ENCODE results near the gene TOMT.
A peak's percentile ranks its signal among the peaks of the same experiment; 100 is the strongest.

TOMT gene

GRCh38 chr11:72112143-72112977 lies 6.6 kb downstream of the TOMT start, which contains the start of gene ANAPC15:
TSS of gene ANAPC15 (minus strand) at chr11:72112695. CDS start at chr11:72111276, 1,419 bp downstream.
- Histone ChIP-seq H3K36me3 (ENCODE audit: control insufficient read depth, insufficient read depth, low read length) (no peaks in the 10 kb centered on the region), H3K27ac (ENCODE audit: low read length) (no peak within 1 kb of the TSS), H3K4me1 (ENCODE audit: control insufficient read depth, insufficient read depth, low read length) (peaks cover 3% of the 10 kb centered on the region; the same call in 1 of the 2 replicates), H3K4me3 (ENCODE audit: low read length) (peak within 1 kb of the TSS; percentile 93), H3K9me3 (ENCODE audit: control insufficient read depth, insufficient read depth, low read length) (no peaks in the 10 kb centered on the region), H3K27me3 (ENCODE audit: control insufficient read depth, insufficient read depth, low read length) (no peaks in the 10 kb centered on the region)
- peak; percentile 97 for DNase-seq (ENCODE audit: low read depth, low spot score)
- no CpG with 5 or more reads among the region's 49 CpGs for WGBS (ENCODE audit: insufficient coverage, insufficient read length)

- Histone ChIP-seq H3K27ac (ENCODE audit: low read length) (no peak overlapping the region), H3K36me3 (ENCODE audit: control insufficient read depth, insufficient read depth, low read length) (no peaks in the 10 kb centered on the region), H3K4me3 (ENCODE audit: low read length) (peak overlapping the region; percentile 93; the same call in 1 of the 2 replicates), H3K9me3 (ENCODE audit: control insufficient read depth, insufficient read depth, low read length) (no peaks in the 10 kb centered on the region), H3K4me1 (ENCODE audit: control insufficient read depth, insufficient read depth, low read length) (peaks cover 3% of the 10 kb centered on the region; the same call in 1 of the 2 replicates), H3K27me3 (ENCODE audit: control insufficient read depth, insufficient read depth, low read length) (no peaks in the 10 kb centered on the region)
- WGBS (ENCODE audit: insufficient coverage, insufficient read length), result no CpG with 5 or more reads among the region's 9 CpGs
- no peak for DNase-seq (ENCODE audit: low read depth, low spot score)
Measured at GRCh38 chr11:72112978-72113808, 7.5 kb downstream of the TOMT start.

DNA sequence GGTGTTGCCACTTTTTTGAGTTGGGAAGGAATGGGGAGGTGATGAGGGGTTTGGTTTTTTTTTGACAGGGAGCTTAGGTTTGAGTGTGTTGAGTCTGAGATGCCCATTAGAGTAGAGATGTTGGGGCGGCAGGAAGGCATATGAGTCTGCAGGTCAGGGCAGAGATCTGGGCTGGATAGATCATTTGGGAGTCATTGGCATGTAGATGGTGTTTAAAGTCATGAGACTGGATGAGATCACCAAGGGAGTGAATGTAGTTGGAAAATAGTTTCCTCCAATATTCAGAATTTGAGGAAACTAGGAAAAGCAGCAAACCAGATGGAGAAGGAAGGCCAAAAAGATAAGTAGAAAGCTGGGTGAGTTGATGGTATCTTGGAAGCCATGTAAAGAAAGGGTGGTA lies 8.8 kb downstream of the TOMT start:
- Histone ChIP-seq H3K27me3 (ENCODE audit: control insufficient read depth, insufficient read depth, low read length) (no peaks in the 10 kb centered on the region), H3K27ac (ENCODE audit: low read length) (no peak overlapping the region), H3K36me3 (ENCODE audit: control insufficient read depth, insufficient read depth, low read length) (no peaks in the 10 kb centered on the region), H3K4me1 (ENCODE audit: control insufficient read depth, insufficient read depth, low read length) (peaks cover 3% of the 10 kb centered on the region; the same call in 1 of the 2 replicates), H3K4me3 (ENCODE audit: low read length) (no peak overlapping the region), H3K9me3 (ENCODE audit: control insufficient read depth, insufficient read depth, low read length) (no peaks in the 10 kb centered on the region)
- DNase-seq (ENCODE audit: low read depth, low spot score), result no peak
- WGBS (ENCODE audit: insufficient coverage, insufficient read length), result no CpG with 5 or more reads among the region's 1 CpG

DNA sequence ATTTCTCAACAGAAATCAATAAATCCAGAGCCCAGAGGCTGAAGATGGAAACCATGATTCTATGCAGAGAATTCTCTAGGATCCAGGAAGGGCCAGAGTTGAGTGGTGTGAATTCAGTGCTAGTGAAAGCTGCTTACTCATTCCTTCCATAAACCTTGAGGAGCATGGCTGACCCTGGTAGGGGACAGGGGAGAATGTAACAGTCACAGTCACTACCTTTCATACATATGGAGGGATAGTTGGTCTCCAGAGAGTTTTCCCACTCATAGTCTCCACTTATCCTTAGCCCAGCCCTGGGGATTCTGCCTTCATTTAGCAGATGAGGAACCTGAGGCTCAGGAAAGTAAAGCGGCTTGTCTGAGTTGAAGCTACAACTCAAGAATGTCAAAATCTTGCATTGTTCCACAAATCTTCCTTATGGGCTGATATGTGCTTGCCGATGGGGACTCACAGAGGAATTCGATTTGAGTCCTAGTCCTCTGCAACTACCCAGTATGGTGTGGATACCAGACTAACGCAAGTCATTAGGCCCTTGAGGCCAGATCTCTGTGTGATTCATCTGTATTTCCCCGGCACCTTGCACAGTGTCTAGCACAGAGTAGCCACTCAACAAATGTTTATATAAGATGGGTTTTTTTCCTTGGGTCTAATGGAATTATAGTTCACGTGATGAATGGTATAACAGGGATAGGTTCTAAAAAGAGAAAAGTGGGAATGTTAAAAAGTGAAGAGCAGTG lies 10.5 kb downstream of the TOMT start:
- 100% methylated on average over 1 of the region's 6 CpGs for WGBS (ENCODE audit: insufficient coverage, insufficient read length)

GRCh38 chr11:72119198-72119597 lies 13.5 kb downstream of the TOMT start:
- no peaks in the 10 kb centered on the region for H3K27me3 ChIP-seq (ENCODE audit: control insufficient read depth, insufficient read depth, low read length)
- H3K36me3 ChIP-seq (ENCODE audit: control insufficient read depth, insufficient read depth, low read length), result no peaks in the 10 kb centered on the region
- no peak for DNase-seq (ENCODE audit: low read depth, low spot score)
- no peaks in the 10 kb centered on the region for H3K4me1 ChIP-seq (ENCODE audit: control insufficient read depth, insufficient read depth, low read length)
- WGBS (ENCODE audit: insufficient coverage, insufficient read length), result no CpG with 5 or more reads among the region's 6 CpGs
- no peak overlapping the region for H3K4me3 ChIP-seq (ENCODE audit: low read length)
- no peak overlapping the region for H3K27ac ChIP-seq (ENCODE audit: low read length)
- H3K9me3 ChIP-seq (ENCODE audit: control insufficient read depth, insufficient read depth, low read length), result no peaks in the 10 kb centered on the region

More for the DNA sequence above, 10.5 kb downstream of the TOMT start:
- Histone ChIP-seq H3K4me3 (ENCODE audit: low read length) (no peak overlapping the region), H3K36me3 (ENCODE audit: control insufficient read depth, insufficient read depth, low read length) (no peaks in the 10 kb centered on the region), H3K9me3 (ENCODE audit: control insufficient read depth, insufficient read depth, low read length) (no peaks in the 10 kb centered on the region), H3K4me1 (ENCODE audit: control insufficient read depth, insufficient read depth, low read length) (peaks cover 3% of the 10 kb centered on the region; the same call in 1 of the 2 replicates), H3K27me3 (ENCODE audit: control insufficient read depth, insufficient read depth, low read length) (no peaks in the 10 kb centered on the region), H3K27ac (ENCODE audit: low read length) (no peak overlapping the region)
- no peak for DNase-seq (ENCODE audit: low read depth, low spot score)

DNA sequence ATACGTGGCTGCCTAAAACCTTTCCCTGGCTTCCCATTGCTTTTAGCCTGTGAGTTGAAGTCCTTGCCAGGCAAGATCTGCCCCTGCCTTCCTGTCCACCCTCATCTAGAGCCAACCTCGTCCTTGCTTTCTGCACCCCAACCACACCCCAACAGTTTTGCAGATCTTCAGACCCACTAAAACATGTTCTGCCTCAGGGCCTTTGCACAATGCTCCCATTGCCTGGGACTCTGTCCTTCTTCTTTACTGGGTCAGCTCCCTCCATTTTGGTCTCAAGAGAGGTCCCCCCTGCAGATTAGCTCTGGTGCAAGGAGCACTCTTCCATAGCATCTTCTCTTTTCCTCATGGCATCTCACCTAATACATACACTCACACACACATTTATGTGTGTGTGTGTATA lies 15.2 kb downstream of the TOMT start:
- no peak for DNase-seq (ENCODE audit: low read depth, low spot score)
- H3K4me3 ChIP-seq (ENCODE audit: low read length), result no peak overlapping the region
- no peaks in the 10 kb centered on the region for H3K27me3 ChIP-seq (ENCODE audit: control insufficient read depth, insufficient read depth, low read length)
- no peaks in the 10 kb centered on the region for H3K4me1 ChIP-seq (ENCODE audit: control insufficient read depth, insufficient read depth, low read length)
- H3K27ac ChIP-seq (ENCODE audit: low read length), result no peak overlapping the region
- no CpG with 5 or more reads among the region's 2 CpGs for WGBS (ENCODE audit: insufficient coverage, insufficient read length)
- no peaks in the 10 kb centered on the region for H3K36me3 ChIP-seq (ENCODE audit: control insufficient read depth, insufficient read depth, low read length)
- H3K9me3 ChIP-seq (ENCODE audit: control insufficient read depth, insufficient read depth, low read length), result 0 out of 2 replicates have a peak, but pooled peaks cover 3% of the 10 kb centered on the region

GRCh38 chr11:72122607-72123006 lies 16.9 kb downstream of the TOMT start:
- no CpG with 5 or more reads among the region's 1 CpG for WGBS (ENCODE audit: insufficient coverage, insufficient read length)
- no peak overlapping the region for H3K27ac ChIP-seq (ENCODE audit: low read length)
- 0 out of 2 replicates have a peak, but pooled peaks cover 3% of the 10 kb centered on the region for H3K9me3 ChIP-seq (ENCODE audit: control insufficient read depth, insufficient read depth, low read length)
- H3K4me1 ChIP-seq (ENCODE audit: control insufficient read depth, insufficient read depth, low read length), result no peaks in the 10 kb centered on the region
- H3K4me3 ChIP-seq (ENCODE audit: low read length), result no peak overlapping the region
- no peak for DNase-seq (ENCODE audit: low read depth, low spot score)
- H3K36me3 ChIP-seq (ENCODE audit: control insufficient read depth, insufficient read depth, low read length), result no peaks in the 10 kb centered on the region
- no peaks in the 10 kb centered on the region for H3K27me3 ChIP-seq (ENCODE audit: control insufficient read depth, insufficient read depth, low read length)

GRCh38 chr11:72123117-72123653 lies 17.5 kb downstream of the TOMT start:
- 0 out of 2 replicates have a peak, but pooled peaks cover 3% of the 10 kb centered on the region for H3K9me3 ChIP-seq (ENCODE audit: control insufficient read depth, insufficient read depth, low read length)
- H3K27ac ChIP-seq (ENCODE audit: low read length), result no peak overlapping the region
- no CpG with 5 or more reads among the region's 3 CpGs for WGBS (ENCODE audit: insufficient coverage, insufficient read length)
- no peak overlapping the region for H3K4me3 ChIP-seq (ENCODE audit: low read length)
- no peak for DNase-seq (ENCODE audit: low read depth, low spot score)
- no peaks in the 10 kb centered on the region for H3K36me3 ChIP-seq (ENCODE audit: control insufficient read depth, insufficient read depth, low read length)
- no peaks in the 10 kb centered on the region for H3K4me1 ChIP-seq (ENCODE audit: control insufficient read depth, insufficient read depth, low read length)
- H3K27me3 ChIP-seq (ENCODE audit: control insufficient read depth, insufficient read depth, low read length), result no peaks in the 10 kb centered on the region

GRCh38 chr11:72124046-72124445 lies 18.3 kb downstream of the TOMT start:
- no peaks in the 10 kb centered on the region for H3K36me3 ChIP-seq (ENCODE audit: control insufficient read depth, insufficient read depth, low read length)
- DNase-seq (ENCODE audit: low read depth, low spot score), result no peak
- no peaks in the 10 kb centered on the region for H3K27me3 ChIP-seq (ENCODE audit: control insufficient read depth, insufficient read depth, low read length)
- no CpG with 5 or more reads among the region's 6 CpGs for WGBS (ENCODE audit: insufficient coverage, insufficient read length)
- H3K9me3 ChIP-seq (ENCODE audit: control insufficient read depth, insufficient read depth, low read length), result peaks cover 4% of the 10 kb centered on the region; the same call in 1 of the 2 replicates
- no peak overlapping the region for H3K4me3 ChIP-seq (ENCODE audit: low read length)
- H3K27ac ChIP-seq (ENCODE audit: low read length), result no peak overlapping the region
- H3K4me1 ChIP-seq (ENCODE audit: control insufficient read depth, insufficient read depth, low read length), result no peaks in the 10 kb centered on the region

All from iPS DF 6.9 (cell line).